Transverse colon (tissue), 4 donors: ENCODE measurements around the gene SASH1. TPM values are rescaled to one million over a fixed set of nuclear protein-coding genes. Genes with fewer than 3 reads are reported as not detected.

Experiments used
- DNase-seq: peaks from one replicate; pipeline ENCODE4 v3.0.0-alpha.2; 2019
- H3K27ac ChIP-seq, 4 donors: fragments of 200-600 bp; sonication (generic); 2 replicates each; pipeline ENCODE4 v1.5.1; 2016 to 2018; ENCODE audit warnings: inconsistent platforms in 4 of 4
- H3K27me3 ChIP-seq: fragments of 200-600 bp; sonication (generic); 2 replicates; pipeline ENCODE4 v1.5.1; 2017; ENCODE audit warnings: inconsistent platforms
- H3K36me3 ChIP-seq, 4 donors: fragments of 200-600 bp; sonication (generic); 2 replicates each; pipeline ENCODE4 v1.5.1; 2017 to 2019; ENCODE audit warnings: inconsistent platforms in 4 of 4
- H3K4me1 ChIP-seq, 4 donors: fragments of 200-600 bp; sonication (generic); 2 replicates each; pipeline ENCODE4 v1.5.1; 2017 to 2020; ENCODE audit warnings: inconsistent platforms in 4 of 4
- H3K4me3 ChIP-seq, 4 donors: fragments of 200-600 bp; sonication (generic); 1 replicate in 1 of 4; 2 replicates in 3 of 4; pipeline versions ENCODE4 v1.5.1 to v1.6.1; 2017 to 2019; ENCODE audit warnings: inconsistent platforms in 4 of 4
- H3K9me3 ChIP-seq, 2 donors: fragments of 200-600 bp; sonication (generic); 2 replicates each; pipeline ENCODE4 v1.5.1; 2017 to 2019; ENCODE audit warnings: inconsistent platforms in 2 of 2
- CTCF ChIP-seq, 5 experiments: fragments of 200-600 bp in 3 of 5; fragments of 450-650 bp in 2 of 5; sonication (generic) in 3 of 5; IDR thresholded peaks; 1 replicate in 2 of 5; 2 replicates in 3 of 5; pipeline ENCODE4 v1.5.1; 2016 to 2017; ENCODE audit warnings: antibody characterized with exemption in 5 of 5, inconsistent platforms in 3 of 5, mild to moderate bottlenecking in 2 of 5, moderate library complexity in 1 of 5
- EP300 ChIP-seq: sonication (generic); formaldehyde crosslinking; IDR thresholded peaks from one replicate; pipeline ENCODE4 v1.6.1; 2017; ENCODE audit warnings: antibody characterized with exemption, low read depth
- POLR2A ChIP-seq: fragments of 450-650 bp; IDR thresholded peaks from one replicate; pipeline ENCODE4 v1.6.1; 2016; ENCODE audit warnings: antibody characterized with exemption, mild to moderate bottlenecking, moderate library complexity
- POLR2AphosphoS5 ChIP-seq, 3 donors: sonication (generic); formaldehyde crosslinking; IDR thresholded peaks; one replicate each; pipeline ENCODE4 v1.6.1; 2016; ENCODE audit warnings: antibody characterized with exemption in 3 of 3
- WGBS, 2 donors: methylation state at CpG; one replicate each; pipeline ENCODE4 v1.1.5; 2018; ENCODE audit warnings: low coverage in 1 of 2; 5-methylcytosine and 5-hydroxymethylcytosine counted together
- in situ Hi-C, 4 donors: fragments of 200-750 bp; cut with MboI; loops; one replicate each; pipeline versions ENCODE4 v1.15.0 to v1.15.1; 2017; ENCODE audit warnings: low sequenced_read_pairs in 3 of 4, low pct_ligation_motif_present in 1 of 4, low pct_unique_long_range_greater_than_20kb in 1 of 4
- intact Hi-C: fragments of 100-400 bp; cut with DNase I; formaldehyde crosslinking; loops from one replicate; pipeline ENCODE4 v1.15.1; 2023; ENCODE audit warnings: low total_unique reads
- total RNA-seq, 4 donors: library from RNA; depleted of rRNA; stranded (reverse); fragments of >200 nt; gene quantifications; one replicate each; pipeline ENCODE4 v1.1.0, GENCODE V29; 2016

Gene SASH1
- total RNA-seq, 4 donors from 2014 or later, result 16.5 to 71.6 (median 28.7) TPM

GRCh38 chr6:148503703-148504102 lies 161.1 kb downstream of the SASH1 start:
- Histone ChIP-seq H3K27ac (no peak overlapping the region), H3K4me1 (peaks cover 0 to 26% (median 2%) of the 10 kb centered on the region in 4 donors), H3K36me3 (no peaks in the 10 kb centered on the region), H3K27me3 (no peaks in the 10 kb centered on the region), H3K9me3 (no peaks in the 10 kb centered on the region), H3K4me3 (no peak overlapping the region)
- intact Hi-C loops, result no loop called here
- DNase-seq, result no peak
- TF ChIP-seq CTCF (IDR thresholded peaks at IDR 0.05), result no peak
- no peak for TF ChIP-seq POLR2A
- no peak for TF ChIP-seq EP300
- no peak for TF ChIP-seq POLR2AphosphoS5 (IDR thresholded peaks at IDR 0.05)
- 33 to 95% methylated on average over 1 of the region's 1 CpG for WGBS, 2 donors
- in situ Hi-C loops, result no loop called here

GRCh38 chr6:148507774-148508173 lies 165.1 kb downstream of the SASH1 start:
- 63 to 65% methylated on average over 3 to 5 of the region's 5 CpGs for WGBS, 2 donors
- in situ Hi-C loops, result no loop called here
- H3K4me3 ChIP-seq, result peak overlapping the region in 2 of 4 donors; percentile 26 to 35
- no peaks in the 10 kb centered on the region for H3K27me3 ChIP-seq
- H3K4me1 ChIP-seq, result peaks cover 0 to 6% (median 0%) of the 10 kb centered on the region in 4 donors
- no peak for DNase-seq
- TF ChIP-seq POLR2A (peak; percentile 30), POLR2AphosphoS5 (IDR thresholded peaks at IDR 0.05) (peak; percentile 62 to 81 (median 66)), EP300 (peak; percentile 55), CTCF (IDR thresholded peaks at IDR 0.05) (no peak)
- no peaks in the 10 kb centered on the region for H3K36me3 ChIP-seq
- peak overlapping the region; percentile 72 to 87 (median 84) for H3K27ac ChIP-seq
- H3K9me3 ChIP-seq, result no peaks in the 10 kb centered on the region
- intact Hi-C loops, result no loop called here

- 63 to 73% methylated on average over 5 to 14 of the region's 14 CpGs for WGBS, 2 donors
- DNase-seq, result no peak
Measured at GRCh38 chr6:148508401-148509041, 165.9 kb downstream of the SASH1 start.

More at GRCh38 chr6:148508401-148509041, 165.9 kb downstream of the SASH1 start:
- in situ Hi-C loops (no loop called here), intact Hi-C loops (no loop called here)
- Histone ChIP-seq H3K36me3 (no peaks in the 10 kb centered on the region), H3K4me1 (peaks cover 0 to 7% (median 0%) of the 10 kb centered on the region in 4 donors), H3K27ac (peak overlapping the region; percentile 72 to 87 (median 84)), H3K27me3 (no peaks in the 10 kb centered on the region), H3K9me3 (no peaks in the 10 kb centered on the region), H3K4me3 (peak overlapping the region; percentile 18 to 35 (median 22))
- peak; percentile 13 to 64 (median 28) for TF ChIP-seq POLR2AphosphoS5 (IDR thresholded peaks at IDR 0.05)
- peak; percentile 31 for TF ChIP-seq POLR2A
- no peak for TF ChIP-seq EP300
- TF ChIP-seq CTCF (IDR thresholded peaks at IDR 0.05), result no peak
